ENCODE measurements around the gene NACC2. TPM values are rescaled to one million over a fixed set of nuclear protein-coding genes. Genes with fewer than 3 reads are reported as not detected.
"Not testable (repeated sequence)": the region's sequence is repeated elsewhere in the genome, so short reads cannot be mapped to it uniquely, and the experiment has no call there.

NACC2 gene
- total RNA-seq, 1 experiment from 2014 or later: 24.8 TPM

DNA sequence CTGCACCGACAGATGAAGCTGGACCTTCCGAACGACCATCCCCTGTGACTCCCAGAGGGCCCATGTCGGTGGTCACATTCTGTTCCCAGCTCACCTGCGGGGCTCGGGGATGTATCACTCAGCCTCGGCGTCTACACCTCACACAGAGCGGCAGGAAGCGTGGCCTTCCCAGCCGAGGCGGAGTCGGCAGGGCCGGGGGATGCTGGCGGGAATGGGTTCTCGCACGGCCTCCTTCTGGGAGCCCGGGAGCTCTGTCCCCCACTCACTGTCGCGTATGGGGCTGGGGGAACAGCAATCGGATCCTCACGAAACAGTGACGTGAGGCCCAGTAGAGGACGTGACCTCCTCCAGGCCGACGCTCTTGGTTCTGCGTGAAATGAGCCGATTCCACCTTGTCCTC lies 20.4 kb downstream of the NACC2 start:
- no peak for DNase-seq
- Mint-ChIP-seq H3K4me1 (ENCODE audit: low read depth, unreplicated experiment) (no peaks in the 10 kb centered on the region), H3K4me3 (ENCODE audit: low read depth, unreplicated experiment) (no peak overlapping the region), H3K27me3 (ENCODE audit: unreplicated experiment) (no peaks in the 10 kb centered on the region), H3K9me3 (ENCODE audit: low read depth, unreplicated experiment) (no peaks in the 10 kb centered on the region), H3K27ac (ENCODE audit: unreplicated experiment) (no peak overlapping the region), H3K36me3 (ENCODE audit: insufficient read depth, unreplicated experiment) (peaks cover 6% of the 10 kb centered on the region)
- no TSS peak for BruUV-seq (replicated peaks)
- intact Hi-C loops (cut with micrococcal nuclease; ENCODE audit: unreplicated experiment): no loop called here
- CTCF ChIA-PET: interaction anchor here (0.8 kb wide), 1 partner anchor 15 kb away, joined by 4 read pairs; no protein-coding TSS in a partner anchor
- no peak for TF ChIP-seq CTCF (IDR thresholded peaks at IDR 0.05; ENCODE audit: unreplicated experiment)

GRCh38 chr9:136062657-136063439 lies 32.2 kb downstream of the NACC2 start:
- no peaks in the 10 kb centered on the region for H3K9me3 Mint-ChIP-seq (ENCODE audit: low read depth, unreplicated experiment)
- no peak overlapping the region for H3K4me3 Mint-ChIP-seq (ENCODE audit: low read depth, unreplicated experiment)
- no peak overlapping the region for H3K27ac Mint-ChIP-seq (ENCODE audit: unreplicated experiment)
- CTCF ChIA-PET: no interaction called here
- H3K4me1 Mint-ChIP-seq (ENCODE audit: low read depth, unreplicated experiment): no peaks in the 10 kb centered on the region
- TF ChIP-seq CTCF (IDR thresholded peaks at IDR 0.05; ENCODE audit: unreplicated experiment): no peak
- intact Hi-C loops (cut with micrococcal nuclease; ENCODE audit: unreplicated experiment): no loop called here
- BruUV-seq (replicated peaks): no TSS peak
- no peak for DNase-seq
- H3K27me3 Mint-ChIP-seq (ENCODE audit: unreplicated experiment): no peaks in the 10 kb centered on the region
- H3K36me3 Mint-ChIP-seq (ENCODE audit: insufficient read depth, unreplicated experiment): peaks cover 5% of the 10 kb centered on the region

DNA sequence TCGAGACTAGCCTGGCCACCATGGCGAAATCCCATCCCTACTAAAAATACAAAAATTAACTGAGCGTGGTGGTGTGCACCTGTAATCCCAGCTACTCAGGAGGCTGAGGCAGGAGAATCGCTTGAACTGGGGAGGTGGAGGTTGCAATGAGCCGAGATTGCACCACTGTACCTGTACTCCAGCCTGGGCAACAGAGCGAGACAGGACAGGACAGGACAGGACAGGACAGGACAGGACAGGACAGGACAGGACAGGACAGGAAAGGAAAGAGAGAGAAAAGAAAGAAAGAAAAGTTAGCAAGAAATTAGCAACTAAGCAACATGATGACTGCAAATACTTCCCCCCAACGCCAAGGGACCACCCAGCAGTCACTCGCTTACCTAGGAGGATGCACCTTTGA lies 33.2 kb downstream of the NACC2 start:
- H3K4me3 Mint-ChIP-seq (ENCODE audit: low read depth, unreplicated experiment); H3K27me3 Mint-ChIP-seq (ENCODE audit: unreplicated experiment); BruUV-seq (replicated peaks); H3K27ac Mint-ChIP-seq (ENCODE audit: unreplicated experiment); H3K9me3 Mint-ChIP-seq (ENCODE audit: low read depth, unreplicated experiment); intact Hi-C loops (cut with micrococcal nuclease; ENCODE audit: unreplicated experiment); H3K4me1 Mint-ChIP-seq (ENCODE audit: low read depth, unreplicated experiment); DNase-seq; H3K36me3 Mint-ChIP-seq (ENCODE audit: insufficient read depth, unreplicated experiment); CTCF ChIA-PET: not testable (repeated sequence)

- Mint-ChIP-seq H3K4me1 (ENCODE audit: low read depth, unreplicated experiment) (no peaks in the 10 kb centered on the region), H3K27ac (ENCODE audit: unreplicated experiment) (no peak overlapping the region), H3K27me3 (ENCODE audit: unreplicated experiment) (no peaks in the 10 kb centered on the region), H3K9me3 (ENCODE audit: low read depth, unreplicated experiment) (no peaks in the 10 kb centered on the region), H3K4me3 (ENCODE audit: low read depth, unreplicated experiment) (no peak overlapping the region), H3K36me3 (ENCODE audit: insufficient read depth, unreplicated experiment) (peaks cover 1% of the 10 kb centered on the region)
- BruUV-seq (replicated peaks): no TSS peak
- no peak for TF ChIP-seq CTCF (IDR thresholded peaks at IDR 0.05; ENCODE audit: unreplicated experiment)
- CTCF ChIA-PET: no interaction called here
- intact Hi-C loops (cut with micrococcal nuclease; ENCODE audit: unreplicated experiment): no loop called here
- DNase-seq: no peak
Measured at GRCh38 chr9:136061405-136061804, 33.7 kb downstream of the NACC2 start.

- TF ChIP-seq CTCF (IDR thresholded peaks at IDR 0.05; ENCODE audit: unreplicated experiment): no peak
- H3K27me3 Mint-ChIP-seq (ENCODE audit: unreplicated experiment): no peaks in the 10 kb centered on the region
- CTCF ChIA-PET: no interaction called here
- no peak overlapping the region for H3K4me3 Mint-ChIP-seq (ENCODE audit: low read depth, unreplicated experiment)
- no TSS peak for BruUV-seq (replicated peaks)
- H3K4me1 Mint-ChIP-seq (ENCODE audit: low read depth, unreplicated experiment): peaks cover under 1% of the 10 kb centered on the region
- no peaks in the 10 kb centered on the region for H3K36me3 Mint-ChIP-seq (ENCODE audit: insufficient read depth, unreplicated experiment)
- no peaks in the 10 kb centered on the region for H3K9me3 Mint-ChIP-seq (ENCODE audit: low read depth, unreplicated experiment)
- DNase-seq: no peak
- H3K27ac Mint-ChIP-seq (ENCODE audit: unreplicated experiment): no peak overlapping the region
- intact Hi-C loops (cut with micrococcal nuclease; ENCODE audit: unreplicated experiment): no loop called here
Measured at GRCh38 chr9:136060671-136061371, 34.3 kb downstream of the NACC2 start.

All from Calu3 (cell line).